HUES48 (cell line): ENCODE results near the gene MRPL24.

Source experiments
- H3K27ac ChIP-seq: one replicate; pipeline ENCODE4 v1.7.0; 2013; ENCODE audit warnings: low read depth, low read length, inconsistent platforms
- H3K27me3 ChIP-seq: 2 replicates; pipeline ENCODE4 v1.6.1; 2013; ENCODE audit warnings: mild to moderate bottlenecking, low read length; ENCODE audit not compliant: control insufficient read depth, insufficient read depth
- H3K36me3 ChIP-seq: 2 replicates; pipeline ENCODE4 v1.6.1; 2013; ENCODE audit warnings: low read length; ENCODE audit not compliant: control insufficient read depth, insufficient read depth
- H3K4me1 ChIP-seq: 2 replicates; pipeline ENCODE4 v1.6.1; 2013; ENCODE audit warnings: mild to moderate bottlenecking, low read length; ENCODE audit not compliant: control insufficient read depth, insufficient read depth
- H3K4me3 ChIP-seq: 2 replicates; pipeline ENCODE4 v1.5.1; 2013; ENCODE audit warnings: mild to moderate bottlenecking, low read depth, low read length
- H3K9ac ChIP-seq: 2 replicates; pipeline ENCODE4 v1.6.1; 2013; ENCODE audit warnings: mild to moderate bottlenecking, low read depth, low read length, moderate library complexity
- H3K9me3 ChIP-seq: 2 replicates; pipeline ENCODE4 v1.6.1; 2013; ENCODE audit warnings: low read length; ENCODE audit not compliant: control insufficient read depth, insufficient read depth

MRPL24 gene

DNA sequence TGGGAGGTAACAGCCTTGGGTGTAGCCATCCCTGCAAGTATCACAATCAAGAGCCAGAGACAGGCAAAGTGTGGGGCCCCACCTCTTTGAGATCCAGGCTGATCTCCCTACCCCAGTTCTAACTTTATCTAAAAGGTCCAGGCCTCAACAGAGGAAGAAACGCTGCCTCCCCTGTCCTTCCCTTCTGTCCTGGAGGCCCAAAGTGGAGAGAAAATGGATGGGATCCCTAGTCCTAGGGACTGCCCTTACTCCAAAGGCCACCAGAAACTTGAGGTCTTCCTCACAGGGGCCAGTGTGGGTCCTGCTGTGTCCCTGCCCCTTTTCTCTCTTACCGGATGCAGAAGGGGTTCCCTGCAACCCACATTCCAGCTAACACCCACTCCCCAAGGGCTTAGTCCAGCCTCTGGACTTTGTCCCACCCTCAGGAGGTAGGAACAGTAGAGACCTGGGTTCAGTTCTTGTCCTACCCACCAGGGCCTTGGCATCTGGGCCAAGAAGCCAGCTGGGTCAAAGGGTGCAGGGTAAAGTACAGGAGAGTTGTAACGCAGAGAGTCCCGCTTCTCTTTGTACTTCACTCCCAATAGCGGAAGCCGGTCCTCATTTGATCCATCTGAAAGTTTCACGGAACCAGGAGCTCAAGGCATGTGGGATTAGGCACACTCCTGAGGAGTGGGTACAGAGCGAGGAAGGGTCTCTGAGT, 8.7 kb upstream of the MRPL24 start:
- Histone ChIP-seq H3K36me3 (peaks cover 15% of the 10 kb centered on the region; the same call in 1 of the 2 replicates), H3K27me3 (no peaks in the 10 kb centered on the region), H3K9me3 (no peaks in the 10 kb centered on the region), H3K27ac (peak overlapping the region; percentile 100), H3K9ac (peak overlapping the region; percentile 88; the same call in 1 of the 2 replicates), H3K4me3 (peak overlapping the region; percentile 96), H3K4me1 (peaks cover 52% of the 10 kb centered on the region)

DNA sequence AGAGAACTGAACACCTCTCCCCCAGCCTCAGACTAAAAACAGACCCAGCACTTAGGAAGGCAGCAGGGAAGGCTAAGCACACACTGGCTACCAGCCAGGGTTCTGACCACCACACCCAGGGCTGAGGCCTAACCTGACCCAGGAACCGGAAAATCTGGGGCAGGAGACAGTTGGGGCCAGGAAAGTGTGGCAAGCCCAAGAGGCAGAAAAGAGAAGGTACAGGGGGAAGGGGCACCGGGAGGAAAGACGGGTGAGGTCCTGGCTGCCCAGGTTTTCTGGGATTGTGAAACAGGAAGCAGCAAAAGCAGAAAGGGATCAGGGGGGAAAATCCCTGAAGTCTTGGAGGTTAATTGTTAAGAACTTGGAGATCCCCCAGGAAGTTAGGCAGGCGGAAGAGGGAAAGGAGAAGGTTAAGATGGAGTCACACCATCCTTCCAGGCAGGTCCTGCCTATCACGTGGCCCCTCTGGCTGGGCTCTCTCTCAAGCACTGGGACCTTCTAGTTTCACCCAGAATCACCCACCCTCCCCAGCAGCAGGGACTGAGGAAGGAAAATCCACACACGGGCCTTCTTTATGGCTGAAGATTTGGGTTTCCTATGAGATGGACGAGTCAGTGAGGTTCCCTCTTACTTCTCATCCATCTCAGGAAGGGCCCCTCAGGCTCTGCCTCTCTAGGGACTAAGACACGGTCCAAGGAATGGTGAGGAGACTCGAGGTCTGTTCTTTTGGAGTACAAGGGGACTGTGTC, 8.0 kb upstream of the MRPL24 start:
- Histone ChIP-seq H3K9me3 (no peaks in the 10 kb centered on the region), H3K4me1 (peaks cover 52% of the 10 kb centered on the region), H3K27me3 (no peaks in the 10 kb centered on the region)

DNA sequence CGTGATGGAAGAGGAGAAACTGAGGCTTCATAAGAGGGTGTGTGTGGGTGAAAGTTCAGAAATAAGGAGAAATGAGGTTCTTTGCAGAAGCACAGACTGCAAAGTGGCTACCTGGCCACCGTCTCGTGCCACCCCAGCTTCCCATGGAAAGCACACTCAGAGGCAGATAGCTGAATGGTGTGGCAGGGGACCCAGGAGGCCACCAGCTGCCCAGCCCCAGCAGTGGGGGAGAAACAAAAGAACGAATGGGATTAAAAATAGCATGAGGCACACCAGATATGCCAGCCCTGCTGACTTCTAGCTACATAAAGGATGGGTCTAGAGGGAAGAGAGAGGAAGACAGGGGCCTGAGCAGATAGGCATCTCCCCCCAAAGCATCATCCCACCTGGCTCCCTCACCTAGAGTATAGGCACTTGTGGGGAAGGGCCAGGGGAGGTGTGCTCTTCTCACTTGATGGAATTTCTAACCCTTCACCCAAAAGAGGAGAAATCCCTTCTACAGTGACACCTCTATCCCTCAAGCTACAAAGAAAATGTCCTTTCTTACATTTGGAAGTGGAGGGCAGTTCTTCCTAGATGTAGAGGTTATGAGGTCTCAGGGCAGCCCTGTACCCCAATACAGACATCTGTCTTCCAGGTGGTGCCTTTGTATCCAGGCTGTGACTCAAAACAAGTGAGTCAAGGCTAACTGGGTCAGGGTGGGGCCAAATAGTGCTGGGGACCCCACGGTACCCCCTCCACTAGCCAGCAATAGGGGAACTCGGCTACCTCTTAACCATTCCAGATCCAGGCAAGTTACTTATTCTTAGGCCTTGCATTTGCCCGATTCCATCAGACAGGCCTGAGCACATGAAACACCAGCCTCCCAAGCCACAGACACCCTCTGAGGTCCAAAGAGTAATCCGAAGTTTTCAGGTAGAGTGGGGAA, 7.1 kb upstream of the MRPL24 start:
- Histone ChIP-seq H3K4me1 (peaks cover 49% of the 10 kb centered on the region), H3K9me3 (no peaks in the 10 kb centered on the region), H3K27ac (peak overlapping the region; percentile 100), H3K4me3 (peak overlapping the region; percentile 96), H3K36me3 (peaks cover 26% of the 10 kb centered on the region), H3K27me3 (no peaks in the 10 kb centered on the region), H3K9ac (peak overlapping the region; percentile 1; the same call in 1 of the 2 replicates)

More for the DNA sequence above, 8.0 kb upstream of the MRPL24 start:
- peak overlapping the region; percentile 96 for H3K4me3 ChIP-seq
- peak overlapping the region; percentile 100 for H3K27ac ChIP-seq
- peaks cover 18% of the 10 kb centered on the region for H3K36me3 ChIP-seq
- no peak overlapping the region for H3K9ac ChIP-seq

DNA sequence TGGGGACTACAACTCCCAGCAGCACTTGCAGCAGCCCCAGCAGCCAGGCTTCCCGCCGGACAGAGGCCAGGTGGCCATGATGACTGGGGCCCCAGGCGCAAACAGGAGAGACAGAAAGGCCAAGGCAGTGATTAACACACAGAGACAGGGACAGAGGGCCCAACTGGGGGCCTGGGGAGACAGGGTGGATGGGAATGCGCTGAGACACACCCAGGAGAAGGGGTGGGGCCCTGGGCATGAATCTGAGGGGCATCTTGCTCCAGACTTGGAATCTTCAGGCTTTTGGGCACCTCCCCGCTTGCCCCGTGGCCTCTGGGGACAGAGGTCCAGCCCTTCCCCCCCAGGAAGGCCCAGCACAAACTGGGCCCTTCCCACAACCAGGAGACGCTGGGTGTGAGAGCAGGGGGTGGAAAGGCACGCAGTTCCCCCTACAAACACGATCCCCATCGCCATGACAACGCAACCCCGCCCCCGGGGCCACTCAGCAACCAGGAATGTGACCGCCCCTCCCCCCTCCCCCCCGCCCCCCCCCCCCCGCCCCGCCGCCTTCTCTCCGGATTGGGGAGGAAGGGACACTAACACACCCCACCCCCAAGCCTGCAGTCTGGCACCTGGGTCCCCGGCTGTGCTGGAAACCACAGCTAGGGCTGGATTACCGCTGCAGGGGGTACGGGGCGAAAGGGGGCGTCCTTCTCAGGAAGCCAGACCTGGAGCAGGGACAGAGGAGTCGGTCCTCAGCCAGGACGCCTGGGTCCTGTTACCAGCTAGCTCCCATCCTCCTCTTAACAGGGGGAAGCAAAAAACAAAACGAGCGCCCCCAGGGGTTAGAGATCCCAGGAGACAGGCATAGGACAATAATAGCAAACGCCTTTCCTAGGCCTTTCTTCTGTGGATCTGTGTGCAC, 6.1 kb upstream of the MRPL24 start:
- H3K27ac ChIP-seq, result peak overlapping the region; percentile 100
- H3K9ac ChIP-seq, result peak overlapping the region; percentile 98
- H3K36me3 ChIP-seq, result peaks cover 36% of the 10 kb centered on the region
- no peaks in the 10 kb centered on the region for H3K9me3 ChIP-seq
- no peaks in the 10 kb centered on the region for H3K27me3 ChIP-seq
- peak overlapping the region; percentile 96 for H3K4me3 ChIP-seq
- H3K4me1 ChIP-seq, result peaks cover 45% of the 10 kb centered on the region

DNA sequence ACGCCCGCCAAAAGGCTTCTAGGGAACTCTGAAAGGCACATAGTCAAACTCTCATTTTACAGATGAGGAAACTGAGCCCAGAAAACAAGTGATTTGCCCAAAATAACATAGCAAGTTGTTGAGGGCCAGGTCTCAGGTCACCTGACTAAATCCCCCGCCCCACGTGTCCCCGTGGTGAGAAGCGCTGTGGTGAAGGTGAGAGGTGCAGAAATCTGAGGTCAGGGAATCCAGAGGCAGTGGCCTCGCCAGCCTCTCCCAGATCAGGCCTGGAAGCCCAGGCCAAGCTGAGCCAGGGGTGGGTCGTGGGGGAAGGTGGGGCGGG, 5.5 kb upstream of the MRPL24 start:
- H3K9me3 ChIP-seq, result no peaks in the 10 kb centered on the region
- peak overlapping the region; percentile 100 for H3K27ac ChIP-seq
- H3K4me1 ChIP-seq, result peaks cover 52% of the 10 kb centered on the region
- H3K4me3 ChIP-seq, result peak overlapping the region; percentile 74
- peaks cover 36% of the 10 kb centered on the region for H3K36me3 ChIP-seq
- H3K27me3 ChIP-seq, result no peaks in the 10 kb centered on the region
- H3K9ac ChIP-seq, result peak overlapping the region; percentile 98

DNA sequence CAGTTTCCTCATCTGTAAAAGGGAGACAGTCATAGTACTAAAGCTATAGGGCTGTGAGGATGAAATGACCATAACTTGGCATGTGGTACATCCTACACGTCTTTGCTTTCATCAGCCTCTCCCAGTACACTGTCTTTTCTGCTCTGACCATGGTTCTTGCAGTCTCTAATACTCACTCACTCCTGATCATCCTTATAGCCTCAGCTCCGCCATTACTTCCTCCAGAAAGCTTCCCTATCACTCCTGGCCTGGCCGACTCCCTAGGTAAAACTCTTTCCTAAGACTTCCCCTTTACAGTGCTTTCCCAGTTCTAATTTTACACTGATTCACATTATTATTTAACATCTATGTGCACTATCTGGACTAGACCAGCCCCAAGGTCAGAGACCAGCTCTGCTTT, 5.0 kb upstream of the MRPL24 start:
- Histone ChIP-seq H3K4me1 (peaks cover 52% of the 10 kb centered on the region), H3K36me3 (peaks cover 36% of the 10 kb centered on the region), H3K27ac (peak overlapping the region; percentile 100), H3K9ac (no peak overlapping the region), H3K4me3 (peak overlapping the region; percentile 74), H3K27me3 (no peaks in the 10 kb centered on the region), H3K9me3 (no peaks in the 10 kb centered on the region)

DNA sequence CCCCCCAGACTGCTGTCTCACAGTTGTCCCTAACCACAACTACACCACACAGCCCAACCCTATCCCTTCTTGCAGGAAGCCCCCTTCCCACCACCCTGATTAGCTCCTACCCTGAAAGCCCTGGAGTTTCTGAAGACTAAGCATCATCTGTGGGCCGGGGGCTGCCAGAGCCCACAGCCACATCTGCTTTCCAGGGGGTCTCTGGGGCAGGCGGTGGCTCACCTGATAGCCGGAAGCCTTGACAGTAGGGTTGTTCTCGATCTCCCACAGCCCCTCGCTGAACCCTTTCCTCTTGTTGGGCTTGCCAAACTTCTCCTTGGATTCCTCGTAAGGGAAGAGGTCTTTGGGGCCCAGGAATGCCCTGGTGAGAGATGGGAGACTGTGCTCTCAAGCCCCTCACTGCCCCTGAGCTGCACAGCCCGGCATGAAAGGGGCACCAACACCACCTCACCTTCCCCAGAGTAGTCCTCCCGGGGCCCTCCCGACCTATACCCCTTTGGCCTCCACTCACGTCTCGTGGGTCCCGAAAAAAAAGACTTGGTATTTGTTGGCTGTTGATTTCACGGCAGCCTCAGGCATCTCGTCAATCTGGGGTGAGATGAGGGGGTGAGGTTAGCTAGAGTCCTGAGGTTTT, 4.0 kb upstream of the MRPL24 start:
- Histone ChIP-seq H3K27me3 (no peaks in the 10 kb centered on the region), H3K36me3 (peaks cover 36% of the 10 kb centered on the region), H3K27ac (no peak overlapping the region), H3K4me3 (no peak overlapping the region), H3K9me3 (no peaks in the 10 kb centered on the region), H3K4me1 (peaks cover 49% of the 10 kb centered on the region), H3K9ac (no peak overlapping the region)

DNA sequence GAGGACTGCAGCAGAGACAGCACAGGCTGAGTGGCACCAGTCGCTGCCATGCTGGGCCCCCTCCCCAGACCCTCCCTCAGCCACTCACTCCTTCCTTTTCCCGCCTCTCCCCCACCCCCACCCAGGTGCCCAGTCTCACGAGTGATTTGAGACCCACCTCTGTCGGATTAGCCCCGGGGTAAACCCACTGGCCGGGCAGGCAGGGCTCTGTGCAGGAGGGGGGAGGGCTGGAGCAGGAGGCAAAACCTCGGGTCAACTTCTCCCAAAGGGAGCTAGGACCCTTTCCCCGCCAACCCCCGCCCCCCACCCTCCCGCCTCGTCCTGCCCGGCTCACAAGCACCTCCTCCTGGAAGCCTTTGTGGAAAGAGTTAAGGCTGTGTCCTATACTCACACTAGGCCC, 3.5 kb upstream of the MRPL24 start:
- no peaks in the 10 kb centered on the region for H3K27me3 ChIP-seq
- peaks cover 32% of the 10 kb centered on the region for H3K36me3 ChIP-seq
- peaks cover 43% of the 10 kb centered on the region for H3K4me1 ChIP-seq
- H3K9me3 ChIP-seq, result no peaks in the 10 kb centered on the region
- no peak overlapping the region for H3K27ac ChIP-seq
- no peak overlapping the region for H3K9ac ChIP-seq
- no peak overlapping the region for H3K4me3 ChIP-seq

DNA sequence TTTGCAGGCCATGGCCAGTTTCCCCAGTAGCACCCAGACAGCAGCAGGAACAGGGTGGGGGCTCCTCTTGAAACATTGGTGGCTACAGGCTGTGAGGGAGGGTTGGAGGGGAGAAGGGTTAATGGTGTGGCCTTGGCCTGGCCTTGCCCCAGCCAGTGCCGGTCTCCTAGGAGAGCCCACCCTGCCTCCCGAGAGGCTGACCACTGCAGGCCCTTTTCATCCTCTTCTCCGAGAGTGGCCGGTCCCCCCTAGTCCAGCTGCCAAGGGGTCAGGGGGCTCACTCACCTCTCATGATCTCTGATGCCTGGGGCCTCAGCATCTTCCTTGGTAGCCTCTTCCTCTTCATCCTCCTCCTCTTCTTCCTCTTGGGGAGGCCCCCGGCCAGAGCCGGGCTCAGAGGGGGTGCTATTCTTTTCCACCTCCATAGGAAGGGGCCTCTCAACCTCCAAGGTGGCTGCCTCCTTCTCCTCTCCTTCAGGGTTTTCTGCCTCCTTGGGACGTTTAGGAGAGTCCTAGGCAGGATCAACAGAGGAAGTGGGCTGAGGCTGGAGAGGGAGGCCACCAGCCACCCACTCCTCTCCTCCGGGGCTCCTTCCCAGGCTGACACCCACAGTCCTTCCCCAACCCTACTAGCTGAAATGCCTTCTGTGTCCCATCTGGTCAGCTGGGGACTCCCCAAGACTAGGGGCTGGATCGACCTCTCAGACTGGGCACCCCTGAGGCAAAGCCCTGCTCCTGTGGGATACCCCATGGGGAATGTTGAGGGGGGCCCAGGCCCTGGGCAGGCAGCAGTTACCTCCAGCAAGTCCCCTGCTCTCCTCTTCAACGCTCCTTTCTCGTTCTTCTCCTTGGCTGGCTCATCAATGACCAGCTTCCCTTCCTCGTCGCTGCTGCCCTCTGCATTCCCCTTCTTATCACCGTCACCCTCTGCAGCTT, 2.7 kb upstream of the MRPL24 start:
- Histone ChIP-seq H3K27me3 (no peaks in the 10 kb centered on the region), H3K9ac (no peak overlapping the region), H3K4me1 (peaks cover 36% of the 10 kb centered on the region), H3K4me3 (no peak overlapping the region), H3K36me3 (peaks cover 32% of the 10 kb centered on the region), H3K27ac (no peak overlapping the region), H3K9me3 (no peaks in the 10 kb centered on the region)
